Ecto neural progenitor cell (in vitro differentiated cells): ENCODE results near the gene ABCA13.

Source experiments
- DNase-seq: peaks from one replicate; pipeline ENCODE4 v3.0.0-alpha.2; 2018; ENCODE audit warnings: low spot score

ABCA13 gene

GRCh38 chr7:48298779-48299178 lies 127.5 kb downstream of the ABCA13 start:
- DNase-seq = no peak

- peak; percentile 57 for DNase-seq
These were observed 128.4 kb downstream of the ABCA13 start for GRCh38 chr7:48299580-48300169.

- DNase-seq = no peak
These were observed 129.0 kb downstream of the ABCA13 start for GRCh38 chr7:48300301-48300700.

GRCh38 chr7:48301201-48301600 lies 129.9 kb downstream of the ABCA13 start:
- DNase-seq = no peak

GRCh38 chr7:48304641-48305040 lies 133.4 kb downstream of the ABCA13 start:
- no peak for DNase-seq

- no peak for DNase-seq
These were observed 134.4 kb downstream of the ABCA13 start for GRCh38 chr7:48305661-48306060.

- DNase-seq = no peak
These were observed 135.9 kb downstream of the ABCA13 start for GRCh38 chr7:48307041-48307714.

- no peak for DNase-seq
These were observed 138.5 kb downstream of the ABCA13 start for GRCh38 chr7:48309720-48310119.

GRCh38 chr7:48311464-48312100 lies 140.3 kb downstream of the ABCA13 start:
- DNase-seq = no peak

GRCh38 chr7:48312151-48312550 lies 140.9 kb downstream of the ABCA13 start:
- no peak for DNase-seq

- no peak for DNase-seq
These were observed 145.5 kb downstream of the ABCA13 start for GRCh38 chr7:48316768-48317167.

- DNase-seq = no peak
These were observed 146.1 kb downstream of the ABCA13 start for GRCh38 chr7:48317360-48317759.

- no peak for DNase-seq
These were observed 150.2 kb downstream of the ABCA13 start for GRCh38 chr7:48321319-48322010.

- no peak for DNase-seq
These were observed 165.9 kb downstream of the ABCA13 start for GRCh38 chr7:48337012-48337621.

GRCh38 chr7:48337781-48338180 lies 166.5 kb downstream of the ABCA13 start:
- no peak for DNase-seq

- DNase-seq = no peak
These were observed 176.1 kb downstream of the ABCA13 start for GRCh38 chr7:48347230-48347825.

GRCh38 chr7:48350515-48350914 lies 179.3 kb downstream of the ABCA13 start:
- no peak for DNase-seq

GRCh38 chr7:48351900-48352299 lies 180.6 kb downstream of the ABCA13 start:
- DNase-seq = no peak

- no peak for DNase-seq
These were observed 184.1 kb downstream of the ABCA13 start for GRCh38 chr7:48355346-48355745.

GRCh38 chr7:48360574-48360973 lies 189.3 kb downstream of the ABCA13 start:
- no peak for DNase-seq

GRCh38 chr7:48363174-48363573 lies 191.9 kb downstream of the ABCA13 start:
- DNase-seq = no peak

GRCh38 chr7:48365010-48365409 lies 193.8 kb downstream of the ABCA13 start:
- no peak for DNase-seq
